ENCODE measurements around the gene TMEM271. TPM values are rescaled to one million over a fixed set of nuclear protein-coding genes. Genes with fewer than 3 reads are reported as not detected.
"Not testable (repeated sequence)": the region's sequence is repeated elsewhere in the genome, so short reads cannot be mapped to it uniquely, and the experiment has no call there.

TMEM271 gene
- total RNA-seq, 2 experiments from 2014 or later: not detected

DNA sequence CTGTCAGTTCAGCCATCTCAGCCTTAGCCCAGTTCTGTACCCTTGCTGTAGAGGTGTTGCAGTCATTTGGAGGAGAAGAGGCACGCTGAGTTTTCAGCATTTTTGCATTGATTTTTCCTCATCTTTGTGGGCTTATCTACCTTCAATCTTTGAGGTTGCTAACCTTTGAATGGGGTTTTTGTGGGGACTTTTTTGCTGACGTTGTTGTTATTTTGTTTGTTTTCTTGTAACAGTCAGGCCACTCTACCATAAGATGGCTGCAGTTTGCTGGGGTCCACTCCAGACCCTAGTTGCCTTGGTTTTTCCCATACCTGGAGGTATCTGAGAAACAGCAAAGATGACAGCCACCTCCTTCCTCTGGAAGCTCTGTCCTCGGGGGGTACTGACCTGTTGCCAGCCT is 22.8 kb upstream of the TMEM271 start:
- POLR2A ChIA-PET: no interaction called here
- H3K4me1 Mint-ChIP-seq (ENCODE audit: low read depth): peaks cover 4% of the 10 kb centered on the region
- peaks cover 46% of the 10 kb centered on the region for H3K27me3 Mint-ChIP-seq
- H3K27me3 ChIP-seq (ENCODE audit: control insufficient read depth in 1 of 2, insufficient read depth in 2 of 2, low read length in 2 of 2): peaks cover 6 to 7% of the 10 kb centered on the region in 2 experiments
- no peak overlapping the region for H3K4me3 ChIP-seq (ENCODE audit: low read length)
- CTCF ChIA-PET: no interaction called here
- peaks cover 0 to 28% of the 10 kb centered on the region in 2 experiments for H3K9me3 ChIP-seq (ENCODE audit: control insufficient read depth in 1 of 2, insufficient read depth in 1 of 2, low read length in 2 of 2)
- H3K27ac ChIP-seq (ENCODE audit: low read depth in 1 of 2, low read length in 2 of 2): no peak overlapping the region
- no peak overlapping the region for H3K4me3 Mint-ChIP-seq
- ATAC-seq (ENCODE audit: poor library complexity): no peak
- no peaks in the 10 kb centered on the region for H3K4me1 ChIP-seq (ENCODE audit: insufficient read depth, low read length)
- H3K36me3 Mint-ChIP-seq (ENCODE audit: low read depth): no peaks in the 10 kb centered on the region
- H3K36me3 ChIP-seq (ENCODE audit: insufficient read depth, low read length): no peaks in the 10 kb centered on the region
- no peak overlapping the region for H3K27ac Mint-ChIP-seq
- peaks cover 5% of the 10 kb centered on the region for H3K9me3 Mint-ChIP-seq
- DNase-seq: no peak
- intact Hi-C loops (cut with DNase I, micrococcal nuclease): no loop called here
- TF ChIP-seq, protein P1, sequence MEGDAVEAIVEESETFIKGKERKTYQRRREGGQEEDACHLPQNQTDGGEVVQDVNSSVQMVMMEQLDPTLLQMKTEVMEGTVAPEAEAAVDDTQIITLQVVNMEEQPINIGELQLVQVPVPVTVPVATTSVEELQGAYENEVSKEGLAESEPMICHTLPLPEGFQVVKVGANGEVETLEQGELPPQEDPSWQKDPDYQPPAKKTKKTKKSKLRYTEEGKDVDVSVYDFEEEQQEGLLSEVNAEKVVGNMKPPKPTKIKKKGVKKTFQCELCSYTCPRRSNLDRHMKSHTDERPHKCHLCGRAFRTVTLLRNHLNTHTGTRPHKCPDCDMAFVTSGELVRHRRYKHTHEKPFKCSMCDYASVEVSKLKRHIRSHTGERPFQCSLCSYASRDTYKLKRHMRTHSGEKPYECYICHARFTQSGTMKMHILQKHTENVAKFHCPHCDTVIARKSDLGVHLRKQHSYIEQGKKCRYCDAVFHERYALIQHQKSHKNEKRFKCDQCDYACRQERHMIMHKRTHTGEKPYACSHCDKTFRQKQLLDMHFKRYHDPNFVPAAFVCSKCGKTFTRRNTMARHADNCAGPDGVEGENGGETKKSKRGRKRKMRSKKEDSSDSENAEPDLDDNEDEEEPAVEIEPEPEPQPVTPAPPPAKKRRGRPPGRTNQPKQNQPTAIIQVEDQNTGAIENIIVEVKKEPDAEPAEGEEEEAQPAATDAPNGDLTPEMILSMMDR (IDR thresholded peaks at IDR 0.05): no peak

GRCh38 chr4:592825-593520 is 16.9 kb upstream of the TMEM271 start:
- Histone ChIP-seq H3K27me3 (ENCODE audit: control insufficient read depth in 1 of 2, insufficient read depth in 2 of 2, low read length in 2 of 2) (peaks cover 0 to 6% of the 10 kb centered on the region in 2 experiments), H3K36me3 (ENCODE audit: insufficient read depth, low read length) (no peaks in the 10 kb centered on the region), H3K9me3 (ENCODE audit: control insufficient read depth in 1 of 2, insufficient read depth in 1 of 2, low read length in 2 of 2) (peaks cover 0 to 24% of the 10 kb centered on the region in 2 experiments), H3K4me3 (ENCODE audit: low read length) (no peak overlapping the region), H3K4me1 (ENCODE audit: insufficient read depth, low read length) (no peaks in the 10 kb centered on the region), H3K27ac (ENCODE audit: low read depth in 1 of 2, low read length in 2 of 2) (no peak overlapping the region)
- no peak for ATAC-seq (ENCODE audit: poor library complexity)
- POLR2A ChIA-PET: no interaction called here
- intact Hi-C loops (cut with DNase I, micrococcal nuclease): no loop called here
- Mint-ChIP-seq H3K36me3 (ENCODE audit: low read depth) (no peaks in the 10 kb centered on the region), H3K4me1 (ENCODE audit: low read depth) (no peaks in the 10 kb centered on the region), H3K4me3 (no peak overlapping the region), H3K9me3 (peaks cover 5% of the 10 kb centered on the region), H3K27me3 (peaks cover 58% of the 10 kb centered on the region), H3K27ac (no peak overlapping the region)
- TF ChIP-seq, protein P1 (IDR thresholded peaks at IDR 0.05): no peak
- DNase-seq: no peak
- CTCF ChIA-PET: no interaction called here

DNA sequence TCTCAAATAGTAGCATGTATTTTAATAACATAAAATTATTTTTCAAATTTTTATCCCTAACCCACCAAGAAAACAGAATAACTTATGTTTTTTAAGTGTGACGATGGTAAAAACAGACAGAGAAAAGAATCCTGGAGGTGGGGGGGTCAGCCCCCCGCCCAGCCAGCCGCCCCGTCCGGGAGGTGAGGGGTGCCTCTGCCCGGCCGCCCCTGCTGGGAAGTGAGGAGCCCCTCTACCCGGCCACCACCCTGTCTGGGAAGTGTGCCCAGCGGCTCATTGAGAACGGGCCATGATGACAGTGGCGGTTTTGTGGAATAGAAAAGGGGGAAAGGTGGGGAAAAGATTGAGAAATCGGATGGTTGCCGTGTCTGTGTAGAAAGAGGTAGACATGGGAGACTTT is 16.1 kb upstream of the TMEM271 start:
- intact Hi-C loops (cut with DNase I, micrococcal nuclease); H3K27ac ChIP-seq (ENCODE audit: low read depth in 1 of 2, low read length in 2 of 2); H3K9me3 Mint-ChIP-seq; H3K36me3 Mint-ChIP-seq (ENCODE audit: low read depth); H3K4me3 ChIP-seq (ENCODE audit: low read length); H3K4me1 ChIP-seq (ENCODE audit: insufficient read depth, low read length); POLR2A ChIA-PET; DNase-seq; H3K4me1 Mint-ChIP-seq (ENCODE audit: low read depth); H3K36me3 ChIP-seq (ENCODE audit: insufficient read depth, low read length); ATAC-seq (ENCODE audit: poor library complexity); H3K4me3 Mint-ChIP-seq; CTCF ChIA-PET; H3K27me3 ChIP-seq (ENCODE audit: control insufficient read depth in 1 of 2, insufficient read depth in 2 of 2, low read length in 2 of 2); H3K27ac Mint-ChIP-seq: not testable (repeated sequence)
- peaks cover 0 to 30% of the 10 kb centered on the region in 2 experiments for H3K9me3 ChIP-seq (ENCODE audit: control insufficient read depth in 1 of 2, insufficient read depth in 1 of 2, low read length in 2 of 2)
- H3K27me3 Mint-ChIP-seq: peaks cover 59% of the 10 kb centered on the region

DNA sequence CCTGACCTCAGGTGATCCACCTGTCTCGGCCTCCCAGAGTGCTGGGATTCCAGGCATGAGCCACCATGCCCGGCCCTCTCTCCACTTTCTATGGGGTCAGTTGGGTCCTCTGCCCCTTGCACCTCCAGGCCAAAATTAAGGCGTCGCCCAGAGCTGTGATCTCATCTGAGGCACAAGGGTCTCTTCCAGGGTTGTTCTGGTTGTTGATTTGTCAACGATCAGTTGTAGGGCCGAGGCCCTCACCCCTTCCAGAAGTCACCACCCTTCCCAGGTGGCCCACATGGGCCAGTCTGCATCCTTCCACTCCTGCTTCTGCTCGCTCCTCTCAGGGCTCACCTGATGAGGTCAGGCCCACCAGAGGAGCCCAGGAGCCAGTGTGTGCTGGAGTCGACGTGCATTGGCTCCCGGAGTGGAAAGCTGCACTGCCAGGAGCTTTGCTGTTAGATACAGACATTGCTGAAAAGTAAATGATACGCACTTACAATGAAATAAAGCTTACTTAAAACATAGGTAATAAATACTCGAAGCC is 14.3 kb upstream of the TMEM271 start:
- intact Hi-C loops (cut with DNase I, micrococcal nuclease): no loop called here
- H3K27ac ChIP-seq (ENCODE audit: low read depth in 1 of 2, low read length in 2 of 2): no peak overlapping the region
- H3K4me3 Mint-ChIP-seq: no peak overlapping the region
- H3K27ac Mint-ChIP-seq: no peak overlapping the region
- peaks cover 5% of the 10 kb centered on the region for H3K9me3 Mint-ChIP-seq
- CTCF ChIA-PET: no interaction called here
- H3K36me3 ChIP-seq (ENCODE audit: insufficient read depth, low read length): no peaks in the 10 kb centered on the region
- H3K4me1 ChIP-seq (ENCODE audit: insufficient read depth, low read length): no peaks in the 10 kb centered on the region
- peaks cover 59% of the 10 kb centered on the region for H3K27me3 Mint-ChIP-seq
- H3K9me3 ChIP-seq (ENCODE audit: control insufficient read depth in 1 of 2, insufficient read depth in 1 of 2, low read length in 2 of 2): peaks cover 0 to 34% of the 10 kb centered on the region in 2 experiments
- peaks cover 4% of the 10 kb centered on the region for H3K36me3 Mint-ChIP-seq (ENCODE audit: low read depth)
- no peak overlapping the region for H3K4me3 ChIP-seq (ENCODE audit: low read length)
- H3K4me1 Mint-ChIP-seq (ENCODE audit: low read depth): no peaks in the 10 kb centered on the region
- H3K27me3 ChIP-seq (ENCODE audit: control insufficient read depth in 1 of 2, insufficient read depth in 2 of 2, low read length in 2 of 2): peaks cover 0 to 9% of the 10 kb centered on the region in 2 experiments
- TF ChIP-seq, protein P1 (IDR thresholded peaks at IDR 0.05): no peak
- POLR2A ChIA-PET: no interaction called here
- no peak for DNase-seq
- ATAC-seq (ENCODE audit: poor library complexity): no peak

All from CD4-positive, alpha-beta T cell (primary cell).